T-helper 2 cell treated with Interferon-gamma antibody and Interleukin-4, amounts not matched to agents 100 ng/mL and 5 ng/mL, for 36 hours (primary cell): Measurements from ENCODE around the gene ELOVL3. TPM values are rescaled to one million over a fixed set of nuclear protein-coding genes. Genes with fewer than 3 reads are reported as not detected.

Experiments used
- intact Hi-C: fragments of 100-400 bp; cut with micrococcal nuclease; formaldehyde crosslinking; loops from one replicate; pipeline ENCODE4 v1.15.1; 2023
- total RNA-seq: library from RNA; stranded (reverse); gene quantifications from 2 replicates; pipeline ENCODE4 v1.2.3, GENCODE V29; 2022

Gene ELOVL3
- total RNA-seq, 1 donor from 2014 or later = not detected

DNA sequence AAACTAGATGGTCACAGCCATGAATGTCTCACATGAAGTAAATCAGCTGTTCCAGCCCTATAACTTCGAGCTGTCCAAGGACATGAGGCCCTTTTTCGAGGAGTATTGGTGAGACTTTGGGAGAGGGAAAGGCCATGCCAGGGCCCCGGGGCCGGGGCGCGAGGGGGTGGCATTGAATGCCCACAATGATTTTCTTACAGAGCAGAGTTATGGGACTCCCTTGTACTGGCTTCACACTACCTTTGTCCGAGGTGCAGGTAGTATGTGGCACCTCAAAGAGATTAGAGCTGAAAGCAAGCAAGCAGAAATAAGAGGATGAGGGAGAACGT lies 407 bp downstream of the ELOVL3 start:
- intact Hi-C loops = loop anchor here (5.0 kb wide), 2 partner anchors 39 to 276 kb away; partner anchors contain the start of genes ACTR1A and SUFU

DNA sequence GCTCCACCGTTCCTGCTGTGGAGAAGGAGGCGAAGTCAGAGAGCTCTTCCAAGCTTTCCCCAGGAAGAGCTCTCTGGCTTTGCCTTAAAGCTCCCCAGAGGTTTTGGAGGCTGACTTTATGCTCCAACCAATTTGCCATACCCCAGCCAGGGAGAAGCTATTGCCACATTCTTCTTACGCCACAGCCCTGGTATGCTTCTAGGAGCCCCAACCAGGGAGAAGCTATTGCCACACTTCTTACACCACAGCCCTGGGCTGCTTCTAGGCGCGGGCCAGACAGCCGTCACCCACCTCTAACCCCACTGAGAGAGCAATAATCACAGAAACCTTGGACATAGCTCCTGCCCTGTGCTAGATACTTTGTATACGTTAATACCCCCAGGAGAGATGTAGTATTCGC lies 951 bp downstream of the ELOVL3 start:
- intact Hi-C loops = loop anchor here (5.0 kb wide), 2 partner anchors 40 to 275 kb away; partner anchors contain the start of genes ACTR1A and SUFU

GRCh38 chr10:102229810-102230263 lies 3.7 kb downstream of the ELOVL3 start:
- intact Hi-C loops = loop anchor here (1.0 to 5.0 kb wide), 9 partner anchors 15 to 352 kb away; partner anchors contain the start of genes ACTR1A, GBF1, NFKB2 and SUFU

DNA sequence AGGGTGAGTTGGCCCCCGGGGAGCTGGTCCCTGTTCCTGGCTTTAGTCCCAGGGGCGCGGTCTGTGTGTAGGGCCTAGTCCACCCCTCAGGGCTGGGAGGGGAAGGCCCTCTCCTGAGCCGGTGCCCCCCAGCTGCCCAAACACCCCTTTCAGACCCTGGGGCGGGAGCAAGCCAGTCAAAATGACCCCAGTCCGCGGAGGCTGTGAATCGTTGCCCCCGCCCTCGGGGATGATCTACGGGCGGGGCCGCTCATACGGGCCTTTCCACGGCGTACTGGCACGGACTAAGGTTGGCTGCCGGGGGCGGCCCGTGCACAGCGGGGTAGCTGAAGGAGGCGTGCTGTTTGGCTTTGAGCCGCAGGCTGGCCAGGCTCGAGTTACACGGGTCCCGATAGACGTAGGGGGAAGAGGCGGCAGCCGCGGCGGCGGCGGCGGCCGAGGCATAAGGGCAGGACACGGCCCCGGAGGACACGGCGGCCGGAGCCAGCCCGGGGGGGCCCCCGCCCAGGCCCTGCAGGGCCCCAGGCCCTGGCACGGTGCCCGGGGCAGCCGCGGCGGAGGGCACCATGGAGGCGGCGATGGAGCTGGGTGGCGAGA lies 4.3 kb downstream of the ELOVL3 start:
- intact Hi-C loops = loop anchor here (2.0 to 5.0 kb wide), 3 partner anchors 14 to 352 kb away; partner anchors contain the start of genes GBF1 and NFKB2

GRCh38 chr10:102230861-102231356 lies 4.8 kb downstream of the ELOVL3 start:
- intact Hi-C loops = loop anchor here (1.0 to 5.0 kb wide), 4 partner anchors 14 to 351 kb away; partner anchors contain the start of genes GBF1 and NFKB2

DNA sequence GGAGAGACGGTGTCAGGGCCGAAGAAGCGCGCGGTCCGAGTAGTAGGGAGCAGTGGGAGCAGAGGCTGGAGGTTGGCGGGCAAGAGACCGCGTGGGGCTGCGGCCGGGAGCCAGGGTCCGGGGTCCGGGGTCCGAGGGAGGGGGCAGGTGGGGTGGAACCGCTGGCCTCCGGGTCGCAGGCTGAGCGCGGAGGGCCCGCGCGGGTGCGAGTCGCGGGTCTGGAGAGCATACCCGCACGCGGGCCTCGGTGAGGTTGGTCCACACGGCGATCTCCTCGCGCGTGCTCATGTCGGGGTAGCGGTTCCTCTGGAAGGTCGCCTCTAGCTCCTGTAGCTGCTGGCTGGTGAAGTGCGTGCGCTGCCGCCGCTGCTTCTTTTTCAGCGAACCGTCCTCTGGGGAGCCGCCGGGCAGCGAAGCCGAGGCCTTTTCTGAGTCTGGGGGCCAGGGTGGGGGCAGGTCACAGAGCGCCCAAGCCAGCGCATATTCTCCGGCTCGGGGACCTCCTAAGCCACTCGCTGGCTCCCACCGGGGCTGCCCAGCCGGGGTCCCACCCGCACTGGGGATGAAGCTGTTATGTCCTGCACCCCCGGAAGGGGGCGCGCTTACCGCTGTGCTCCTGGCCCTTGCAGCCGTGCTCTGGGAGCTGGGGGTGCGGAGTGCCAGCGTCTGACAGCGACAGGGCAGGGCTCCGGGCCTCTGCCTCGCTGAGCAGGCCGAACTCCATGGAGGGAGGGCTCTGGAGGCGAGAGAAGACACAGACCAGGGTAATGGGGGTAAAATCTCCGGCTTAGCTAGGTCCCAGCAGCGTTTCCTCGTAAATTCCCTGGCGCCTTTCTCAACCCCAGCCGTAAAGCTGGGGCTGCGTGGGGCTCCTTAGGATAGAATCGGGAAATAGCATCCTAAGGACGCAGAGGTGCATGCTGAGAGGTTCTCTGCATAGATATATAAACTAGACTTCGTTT lies 5.5 kb downstream of the ELOVL3 start:
- intact Hi-C loops = loop anchor here (1.0 to 5.0 kb wide), 4 partner anchors 13 to 351 kb away; partner anchors contain the start of genes GBF1 and NFKB2

GRCh38 chr10:102233997-102234396 lies 7.9 kb downstream of the ELOVL3 start:
- intact Hi-C loops = loop anchor here (5.0 kb wide), 1 partner anchor 348 kb away; no protein-coding TSS in a partner anchor

- intact Hi-C loops = loop anchor here (5.0 kb wide), 1 partner anchor 347 kb away; no protein-coding TSS in a partner anchor
Observed at GRCh38 chr10:102234888-102235597, 8.9 kb downstream of the ELOVL3 start.

GRCh38 chr10:102235598-102235920 lies 9.5 kb downstream of the ELOVL3 start:
- intact Hi-C loops = no loop called here

DNA sequence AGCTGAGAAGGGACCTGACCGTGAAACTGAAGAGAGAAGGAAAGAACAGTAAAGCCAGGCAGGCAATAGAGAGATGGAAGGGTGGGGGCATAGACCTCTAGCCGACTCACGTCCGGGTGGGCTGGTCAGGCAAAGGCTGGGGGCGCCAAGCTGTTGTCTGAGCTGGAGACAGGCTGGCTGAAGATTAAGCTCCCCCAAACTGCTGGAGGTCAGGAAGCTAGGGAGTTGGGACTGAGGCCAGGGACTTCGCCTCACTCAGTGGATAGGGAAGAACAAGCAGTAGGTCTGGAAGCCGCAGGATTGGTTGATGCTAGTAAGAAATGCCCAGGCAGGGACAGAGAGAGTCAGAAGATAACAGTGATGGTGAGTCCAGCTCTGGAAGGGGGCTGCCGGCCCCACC lies 9.9 kb downstream of the ELOVL3 start:
- intact Hi-C loops = no loop called here

DNA sequence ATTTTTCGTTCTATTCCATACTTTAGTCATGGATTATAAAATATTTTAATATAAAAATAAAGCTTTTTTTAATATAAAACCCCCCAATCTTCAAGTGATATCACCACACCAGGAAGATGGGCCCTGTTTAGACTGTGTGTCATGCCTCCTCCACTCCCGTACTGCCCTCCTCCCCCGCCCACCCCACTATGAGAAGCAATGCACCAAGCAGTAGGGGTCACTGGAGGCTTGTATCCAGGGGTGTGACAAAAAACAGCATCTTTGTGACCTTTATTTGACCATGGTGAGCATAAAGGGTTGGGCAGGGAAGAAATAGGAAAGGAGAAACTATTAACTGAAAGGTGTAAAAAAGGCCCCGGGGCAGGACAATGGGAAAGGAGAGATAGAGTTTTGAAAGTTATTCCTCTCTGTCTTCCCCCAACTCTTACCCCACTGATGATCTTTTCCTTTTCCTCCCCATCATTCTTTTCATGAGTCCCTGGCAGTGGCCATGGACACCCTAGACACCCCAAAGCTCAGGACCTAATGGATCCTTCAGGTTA lies 11.7 kb downstream of the ELOVL3 start:
- intact Hi-C loops = no loop called here

GRCh38 chr10:102240467-102241031 lies 14.4 kb downstream of the ELOVL3 start:
- intact Hi-C loops = loop anchor here (10.0 kb wide), 2 partner anchors 426 to 954 kb away; partner anchors contain the start of genes NT5C2 and OGA

- intact Hi-C loops = loop anchor here (10.0 kb wide), 2 partner anchors 426 to 954 kb away; partner anchors contain the start of genes NT5C2 and OGA
Observed at GRCh38 chr10:102241032-102241443, 14.9 kb downstream of the ELOVL3 start.

- intact Hi-C loops = loop anchor here (10.0 kb wide), 2 partner anchors 427 to 953 kb away; partner anchors contain the start of genes NT5C2 and OGA
Observed at GRCh38 chr10:102241444-102242117, 15.5 kb downstream of the ELOVL3 start, which contains the start of gene PITX3. Gene PITX3 (minus strand): TSS chr10:102241512. CDS start chr10:102232080, 9,432 bp downstream.

DNA sequence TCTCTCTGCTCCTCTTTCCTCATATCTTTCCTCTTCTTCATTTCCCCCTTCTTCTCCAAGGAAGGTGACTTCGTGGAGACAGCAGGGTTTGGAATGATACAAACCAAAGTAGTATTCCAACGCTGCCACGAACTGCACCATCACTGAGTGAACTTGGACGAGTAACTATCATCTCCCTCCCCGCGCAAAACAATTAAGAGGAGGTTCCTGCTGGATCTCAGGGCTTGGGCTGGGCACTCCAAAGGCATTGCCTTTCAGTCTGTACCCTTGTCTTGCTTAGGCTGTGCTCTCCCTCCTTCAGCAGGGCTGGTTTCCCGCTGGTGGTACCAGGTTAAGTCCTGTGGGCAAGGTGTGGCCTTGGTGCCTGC lies 16.0 kb downstream of the ELOVL3 start:
- intact Hi-C loops = loop anchor here (10.0 kb wide), 2 partner anchors 427 to 953 kb away; partner anchors contain the start of genes NT5C2 and OGA

- intact Hi-C loops = loop anchor here (10.0 kb wide), 2 partner anchors 429 to 951 kb away; partner anchors contain the start of genes NT5C2 and OGA
Observed at GRCh38 chr10:102243309-102243708, 17.2 kb downstream of the ELOVL3 start.

GRCh38 chr10:102245082-102245931 lies 19.2 kb downstream of the ELOVL3 start, which contains the start of gene GBF1:
Gene GBF1 (plus strand): TSS chr10:102245532. CDS start chr10:102258939, 13,407 bp downstream.
- intact Hi-C loops = loop anchor here (1.0 to 10.0 kb wide), 10 partner anchors 15 to 949 kb away; partner anchors contain the start of genes ACTR1A, CNNM2, NOLC1 and NT5C2

DNA sequence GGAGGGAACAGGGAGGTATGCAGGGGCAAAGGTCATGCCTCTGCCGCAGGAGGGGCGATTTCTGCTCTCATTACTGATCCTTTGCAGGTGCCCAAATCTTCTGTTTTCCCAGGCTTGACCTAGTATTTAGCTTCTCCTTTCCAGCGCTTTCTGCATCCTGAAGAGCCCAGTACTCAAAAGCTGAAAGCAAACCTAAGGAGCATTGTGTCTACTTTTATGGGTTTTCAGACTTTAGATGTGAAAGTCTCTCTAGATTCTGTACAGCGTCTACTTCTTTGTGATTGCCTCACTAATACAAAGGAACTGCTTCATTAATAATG lies 19.8 kb downstream of the ELOVL3 start:
- intact Hi-C loops = loop anchor here (1.0 to 10.0 kb wide), 10 partner anchors 15 to 949 kb away; partner anchors contain the start of genes ACTR1A, CNNM2, NOLC1 and NT5C2
